C4-2B (cell line): ENCODE measurements around the gene MEGF11.

ENCODE experiments used
- CTCF ChIP-seq: fragments of 450-650 bp; conservative IDR thresholded peaks from 2 replicates; pipeline ENCODE4 v1.5.1; 2017; ENCODE audit warnings: mild to moderate bottlenecking
- ZFX ChIP-seq: fragments of 450-650 bp; IDR thresholded peaks from 2 replicates; pipeline ENCODE4 v1.6.1; 2017

GRCh38 chr15:66237513-66238235 lies 15.9 kb downstream of the MEGF11 start:
- no peak for TF ChIP-seq CTCF
- TF ChIP-seq ZFX: no peak
